Measurements from ENCODE around the gene LYG1. TPM values are rescaled to one million over a fixed set of nuclear protein-coding genes. Genes with fewer than 3 reads are reported as not detected.
A peak's percentile ranks its signal among the peaks of the same experiment; 100 is the strongest.

Gene LYG1
- total RNA-seq, 1 experiment from 2014 or later, result 2.4 TPM

GRCh38 chr2:99297994-99298393, 3.0 kb downstream of the LYG1 start:
- Histone ChIP-seq H3K36me3 (ENCODE audit: insufficient read depth, low read length, poor library complexity, severe bottlenecking) (no peaks in the 10 kb centered on the region), H3K9me3 (ENCODE audit: low read depth, low read length, poor library complexity, severe bottlenecking) (no peaks in the 10 kb centered on the region), H3K27ac (ENCODE audit: low read depth, low read length, poor library complexity, severe bottlenecking) (no peak overlapping the region), H3K4me3 (ENCODE audit: low read depth, low read length, poor library complexity, severe bottlenecking) (no peak overlapping the region), H3K27me3 (replicated peaks; ENCODE audit: insufficient read depth, low read depth, low read length, poor library complexity) (no peaks in the 10 kb centered on the region), H3K4me1 (ENCODE audit: insufficient read depth, low read length, poor library complexity, severe bottlenecking) (no peaks in the 10 kb centered on the region)
- no TSS peak for BruUV-seq (replicated peaks)
- intact Hi-C loops (cut with micrococcal nuclease; ENCODE audit: unreplicated experiment), result no loop called here
- peak; percentile 33 for DNase-seq (ENCODE audit: low spot score)
- POLR2A ChIA-PET (ENCODE audit: low non-redundant PET), result no interaction called here
- CTCF ChIA-PET, result no interaction called here
- TF ChIP-seq EZH2 (IDR thresholded peaks at IDR 0.05; ENCODE audit: borderline replicate concordance, low read depth, low read length, poor library complexity, severe bottlenecking) (no peak), CTCF (conservative IDR thresholded peaks at IDR 0.05; ENCODE audit: low read depth, low read length) (no peak)

GRCh38 chr2:99285526-99285925, 15.5 kb downstream of the LYG1 start:
- no peak for DNase-seq (ENCODE audit: low spot score)
- Histone ChIP-seq H3K27me3 (replicated peaks; ENCODE audit: insufficient read depth, low read depth, low read length, poor library complexity) (no peaks in the 10 kb centered on the region), H3K4me3 (ENCODE audit: low read depth, low read length, poor library complexity, severe bottlenecking) (no peak overlapping the region), H3K27ac (ENCODE audit: low read depth, low read length, poor library complexity, severe bottlenecking) (no peak overlapping the region), H3K36me3 (ENCODE audit: insufficient read depth, low read length, poor library complexity, severe bottlenecking) (no peaks in the 10 kb centered on the region), H3K4me1 (ENCODE audit: insufficient read depth, low read length, poor library complexity, severe bottlenecking) (no peaks in the 10 kb centered on the region), H3K9me3 (ENCODE audit: low read depth, low read length, poor library complexity, severe bottlenecking) (no peaks in the 10 kb centered on the region)
- ChIA-PET POLR2A (ENCODE audit: low non-redundant PET) (no interaction called here), CTCF (no interaction called here)
- TF ChIP-seq CTCF (conservative IDR thresholded peaks at IDR 0.05; ENCODE audit: low read depth, low read length) (no peak), EZH2 (IDR thresholded peaks at IDR 0.05; ENCODE audit: borderline replicate concordance, low read depth, low read length, poor library complexity, severe bottlenecking) (no peak)
- intact Hi-C loops (cut with micrococcal nuclease; ENCODE audit: unreplicated experiment), result no loop called here
- BruUV-seq (replicated peaks), result no TSS peak

GRCh38 chr2:99279969-99280695, 20.9 kb downstream of the LYG1 start:
- Histone ChIP-seq H3K4me3 (ENCODE audit: low read depth, low read length, poor library complexity, severe bottlenecking) (no peak overlapping the region), H3K36me3 (ENCODE audit: insufficient read depth, low read length, poor library complexity, severe bottlenecking) (no peaks in the 10 kb centered on the region), H3K4me1 (ENCODE audit: insufficient read depth, low read length, poor library complexity, severe bottlenecking) (no peaks in the 10 kb centered on the region), H3K27me3 (replicated peaks; ENCODE audit: insufficient read depth, low read depth, low read length, poor library complexity) (no peaks in the 10 kb centered on the region), H3K27ac (ENCODE audit: low read depth, low read length, poor library complexity, severe bottlenecking) (no peak overlapping the region), H3K9me3 (ENCODE audit: low read depth, low read length, poor library complexity, severe bottlenecking) (no peaks in the 10 kb centered on the region)
- DNase-seq (ENCODE audit: low spot score), result no peak
- POLR2A ChIA-PET (ENCODE audit: low non-redundant PET), result no interaction called here
- no TSS peak for BruUV-seq (replicated peaks)
- intact Hi-C loops (cut with micrococcal nuclease; ENCODE audit: unreplicated experiment), result no loop called here
- CTCF ChIA-PET, result no interaction called here
- TF ChIP-seq CTCF (conservative IDR thresholded peaks at IDR 0.05; ENCODE audit: low read depth, low read length) (no peak), EZH2 (IDR thresholded peaks at IDR 0.05; ENCODE audit: borderline replicate concordance, low read depth, low read length, poor library complexity, severe bottlenecking) (no peak)
